Measurements from ENCODE around the gene MSMO1.

MSMO1 gene

GRCh38 chr4:165360985-165361670 is 33.7 kb downstream of the MSMO1 start:
- no peak for DNase-seq (ENCODE audit: low read depth)

- no peak for DNase-seq (ENCODE audit: low read depth)
These were observed 34.3 kb downstream of the MSMO1 start for GRCh38 chr4:165361810-165362209.

GRCh38 chr4:165364452-165365080 is 37.1 kb downstream of the MSMO1 start:
- DNase-seq (ENCODE audit: low read depth): no peak

- DNase-seq (ENCODE audit: low read depth): no peak
These were observed 39.6 kb downstream of the MSMO1 start for GRCh38 chr4:165367040-165367439.

- DNase-seq (ENCODE audit: low read depth): no peak
These were observed 40.6 kb downstream of the MSMO1 start for GRCh38 chr4:165368114-165368513.

- no peak for DNase-seq (ENCODE audit: low read depth)
These were observed 41.1 kb downstream of the MSMO1 start for GRCh38 chr4:165368567-165368966.

GRCh38 chr4:165369522-165369921 is 42.1 kb downstream of the MSMO1 start:
- no peak for DNase-seq (ENCODE audit: low read depth)

- DNase-seq (ENCODE audit: low read depth): no peak
These were observed 43.1 kb downstream of the MSMO1 start for GRCh38 chr4:165370530-165370929.

- DNase-seq (ENCODE audit: low read depth): no peak
These were observed 48.0 kb downstream of the MSMO1 start for GRCh38 chr4:165375465-165375864.

- DNase-seq (ENCODE audit: low read depth): no peak
These were observed 50.9 kb downstream of the MSMO1 start for GRCh38 chr4:165378398-165378744.

- no peak for DNase-seq (ENCODE audit: low read depth)
These were observed 51.5 kb downstream of the MSMO1 start, which contains the start of gene CPE for GRCh38 chr4:165378745-165379677. TSS of gene CPE (plus strand) at chr4:165379008. CDS start at chr4:165379222, 214 bp downstream.

GRCh38 chr4:165379678-165380064 is 52.2 kb downstream of the MSMO1 start:
- DNase-seq (ENCODE audit: low read depth): no peak

- DNase-seq (ENCODE audit: low read depth): no peak
These were observed 53.3 kb downstream of the MSMO1 start for GRCh38 chr4:165380805-165381204.

- DNase-seq (ENCODE audit: low read depth): no peak
These were observed 54.4 kb downstream of the MSMO1 start for GRCh38 chr4:165381821-165382373.

GRCh38 chr4:165382640-165383039 is 55.2 kb downstream of the MSMO1 start:
- no peak for DNase-seq (ENCODE audit: low read depth)

- DNase-seq (ENCODE audit: low read depth): no peak
These were observed 56.2 kb downstream of the MSMO1 start for GRCh38 chr4:165383591-165384073.

GRCh38 chr4:165384186-165384585 is 56.7 kb downstream of the MSMO1 start:
- DNase-seq (ENCODE audit: low read depth): no peak

GRCh38 chr4:165384598-165384997 is 57.1 kb downstream of the MSMO1 start:
- no peak for DNase-seq (ENCODE audit: low read depth)

GRCh38 chr4:165385126-165385525 is 57.7 kb downstream of the MSMO1 start:
- no peak for DNase-seq (ENCODE audit: low read depth)

- no peak for DNase-seq (ENCODE audit: low read depth)
These were observed 58.9 kb downstream of the MSMO1 start for GRCh38 chr4:165386328-165386727.

GRCh38 chr4:165388756-165389155 is 61.3 kb downstream of the MSMO1 start:
- no peak for DNase-seq (ENCODE audit: low read depth)

All from HS-5 (cell line).